ENCODE measurements around the gene GMFB.
A peak's percentile ranks its signal among the peaks of the same experiment; 100 is the strongest.

Gene GMFB

GRCh38 chr14:54488646-54489317, at the start of gene GMFB:
Gene GMFB (minus strand): TSS chr14:54488980. CDS start chr14:54488927, 53 bp downstream.
- no peak for DNase-seq

DNA sequence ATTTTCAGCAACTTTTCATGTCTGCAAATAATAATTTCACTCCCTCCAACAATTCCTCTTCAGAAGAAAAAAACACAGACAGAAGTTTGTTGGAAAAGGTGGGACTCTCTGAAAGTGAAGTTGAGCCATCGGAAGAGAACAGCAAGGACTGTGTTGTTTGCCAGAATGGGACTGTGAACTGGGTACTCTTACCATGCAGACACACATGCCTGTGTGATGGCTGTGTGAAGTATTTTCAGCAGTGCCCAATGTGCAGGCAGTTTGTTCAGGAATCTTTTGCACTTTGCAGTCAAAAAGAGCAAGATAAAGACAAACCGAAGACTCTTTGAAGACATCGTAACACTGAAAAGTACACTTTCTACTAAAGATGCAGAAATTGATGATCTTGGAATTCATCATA, 49.3 kb upstream of the GMFB start:
- no peak for DNase-seq

DNA sequence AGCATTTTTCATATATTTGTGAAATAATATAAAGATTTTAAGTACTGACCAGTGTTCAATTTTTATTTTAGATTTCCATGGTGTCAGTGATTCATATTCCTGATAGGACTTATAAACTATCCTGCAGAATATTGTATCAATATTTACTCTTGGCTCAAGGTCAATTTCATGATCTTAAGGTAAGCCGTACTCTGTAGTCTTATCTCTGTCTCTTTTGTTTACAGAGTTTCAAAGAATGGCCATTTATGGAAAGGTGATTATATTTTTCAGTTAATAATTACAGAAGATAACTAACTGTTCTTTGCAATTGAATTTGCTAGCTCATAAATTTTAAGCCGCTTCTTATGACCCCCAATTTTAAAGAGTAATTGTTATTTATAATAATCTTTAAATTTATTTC, 48.9 kb upstream of the GMFB start:
- no peak for DNase-seq

- no peak for DNase-seq
Measured at GRCh38 chr14:54535646-54536045, 46.9 kb upstream of the GMFB start.

DNA sequence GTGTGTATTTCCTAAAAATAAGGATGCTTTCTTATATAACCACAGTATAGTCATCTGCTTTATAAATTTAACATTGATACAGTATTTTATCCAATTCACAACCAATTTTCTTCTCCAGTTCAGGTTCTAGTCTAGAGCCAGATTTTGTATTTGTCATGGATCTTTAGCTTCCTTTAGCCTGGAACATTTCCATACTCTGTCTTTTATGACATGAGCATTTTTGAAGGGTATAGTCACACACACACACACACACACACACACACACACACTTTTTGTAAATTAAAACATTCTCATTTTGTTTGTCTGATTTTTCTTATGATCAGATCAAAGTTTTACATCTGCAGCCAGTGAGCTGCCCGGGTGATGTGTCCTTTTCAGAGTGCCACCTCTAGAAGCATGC, 46.3 kb upstream of the GMFB start:
- DNase-seq: no peak

DNA sequence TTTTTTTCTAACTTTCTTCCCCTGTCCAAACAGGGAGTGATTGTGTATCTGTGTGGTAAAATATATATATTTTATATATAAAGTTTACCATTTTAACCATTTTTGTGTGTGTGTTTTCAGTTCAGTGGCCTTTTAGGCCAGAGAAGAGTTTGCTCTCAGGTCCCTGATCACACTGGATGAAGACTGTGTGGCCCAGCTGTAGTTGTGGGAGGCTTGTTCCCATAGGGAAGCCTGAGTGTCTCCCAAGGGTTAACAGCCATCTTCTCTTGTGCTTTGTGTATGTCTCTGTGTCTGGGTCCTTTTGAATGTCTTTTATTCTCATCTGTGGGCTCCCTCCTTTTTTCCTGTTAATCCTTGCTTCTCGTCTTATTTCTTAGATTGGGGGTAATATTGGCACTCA, 44.3 kb upstream of the GMFB start:
- no peak for DNase-seq

- no peak for DNase-seq
Measured at GRCh38 chr14:54532111-54533012, 43.6 kb upstream of the GMFB start.

DNA sequence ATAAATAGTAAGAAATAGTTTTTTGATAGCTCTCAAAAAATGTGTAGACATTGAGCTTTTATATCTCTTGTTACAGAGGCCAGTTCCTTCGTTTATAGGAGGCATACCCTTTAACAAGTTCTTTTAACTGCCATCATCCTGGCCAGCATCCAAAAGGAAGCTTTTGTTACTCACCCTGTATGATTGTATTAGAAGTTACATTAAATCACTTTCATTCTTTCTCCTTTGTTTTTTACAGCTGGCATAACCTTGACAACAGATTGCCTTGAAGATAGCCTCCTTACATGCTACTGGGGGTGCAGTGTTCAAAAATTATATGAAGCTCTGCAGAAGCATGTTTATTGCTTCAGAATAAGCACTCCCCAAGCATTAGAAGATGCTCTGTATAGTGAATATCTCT, 41.0 kb upstream of the GMFB start:
- DNase-seq: no peak

DNA sequence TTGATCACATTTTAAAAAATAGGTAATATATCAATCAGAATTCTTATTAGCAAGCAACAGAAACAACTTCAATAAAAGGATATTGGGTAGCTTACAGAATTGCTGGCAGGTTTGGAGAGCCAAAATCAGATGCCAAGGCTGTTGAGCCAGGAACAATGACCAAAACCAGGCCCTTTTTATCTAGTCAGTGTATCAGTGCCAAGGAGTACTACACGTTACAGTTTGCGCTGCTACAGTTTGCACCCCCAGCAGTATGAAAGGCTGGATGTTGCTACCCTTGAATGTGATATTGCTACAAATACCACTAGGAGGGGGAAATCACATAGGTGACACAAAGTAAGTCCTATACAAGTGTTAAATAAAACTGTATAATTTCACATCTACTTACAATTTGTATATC, 40.2 kb upstream of the GMFB start:
- DNase-seq: no peak

DNA sequence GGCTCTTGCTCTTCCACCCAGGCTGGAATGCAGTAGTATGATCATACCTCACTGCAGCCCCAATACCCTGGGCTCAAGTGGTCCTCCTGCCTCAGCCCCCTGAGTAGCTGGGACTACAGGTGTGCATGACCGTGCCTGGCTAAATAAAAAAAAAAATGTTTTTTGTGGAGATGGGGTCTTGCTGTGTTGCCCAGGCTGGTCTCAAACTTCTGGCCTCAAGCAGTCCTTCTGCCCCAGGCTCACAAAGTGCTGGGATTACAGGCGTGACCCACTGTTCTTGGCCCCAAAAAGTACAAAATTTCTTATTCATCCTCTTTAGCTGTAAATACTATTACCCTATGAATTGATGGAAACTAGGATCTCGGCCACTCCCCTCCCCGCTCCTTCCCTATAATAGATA, 35.6 kb upstream of the GMFB start:
- DNase-seq: no peak

DNA sequence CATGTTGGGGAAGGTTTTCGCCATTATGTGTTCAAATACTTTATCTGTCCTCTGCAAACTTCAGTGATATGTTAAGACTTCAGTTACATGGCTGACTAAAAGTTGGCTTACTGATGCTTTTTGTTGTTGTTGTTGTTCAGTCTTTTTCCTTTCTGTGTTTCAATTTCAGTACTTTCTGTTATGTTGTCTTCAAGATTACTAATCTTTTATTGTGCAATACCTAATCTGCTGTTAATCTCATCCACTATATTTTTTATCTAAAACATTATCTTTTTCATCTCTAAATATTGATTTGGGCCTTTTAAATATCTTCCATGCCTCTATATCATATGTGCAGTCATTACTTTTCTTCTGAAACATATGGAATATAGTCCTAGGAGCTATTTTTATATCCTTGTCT, 27.9 kb upstream of the GMFB start:
- no peak for DNase-seq

DNA sequence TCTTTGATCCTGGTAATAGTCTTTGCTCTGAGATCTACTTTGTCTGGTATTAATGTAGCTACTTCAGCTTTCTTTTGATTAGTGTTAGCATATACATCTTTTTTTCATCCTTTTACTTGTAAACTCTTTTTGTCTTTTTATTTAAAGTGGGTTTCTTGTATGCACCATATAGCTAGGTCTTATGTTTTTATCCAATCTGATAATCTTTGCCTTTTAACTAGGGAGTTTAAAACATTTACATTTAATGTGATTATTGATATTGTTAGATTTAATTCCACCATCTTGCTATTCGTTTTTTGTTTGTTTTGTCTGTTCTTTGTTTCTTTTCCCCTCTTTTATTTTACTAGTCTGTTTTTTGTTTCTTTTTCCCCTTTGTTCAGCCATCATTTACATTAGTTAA, 26.9 kb upstream of the GMFB start:
- DNase-seq: no peak

- DNase-seq: no peak
Measured at GRCh38 chr14:54512393-54512792, 23.6 kb upstream of the GMFB start.

GRCh38 chr14:54509546-54510501, 21.0 kb upstream of the GMFB start, which contains the start of gene CGRRF1:
Gene CGRRF1 (plus strand): TSS chr14:54509906. CDS start chr14:54509960, 54 bp downstream.
- peak; percentile 78 for DNase-seq

DNA sequence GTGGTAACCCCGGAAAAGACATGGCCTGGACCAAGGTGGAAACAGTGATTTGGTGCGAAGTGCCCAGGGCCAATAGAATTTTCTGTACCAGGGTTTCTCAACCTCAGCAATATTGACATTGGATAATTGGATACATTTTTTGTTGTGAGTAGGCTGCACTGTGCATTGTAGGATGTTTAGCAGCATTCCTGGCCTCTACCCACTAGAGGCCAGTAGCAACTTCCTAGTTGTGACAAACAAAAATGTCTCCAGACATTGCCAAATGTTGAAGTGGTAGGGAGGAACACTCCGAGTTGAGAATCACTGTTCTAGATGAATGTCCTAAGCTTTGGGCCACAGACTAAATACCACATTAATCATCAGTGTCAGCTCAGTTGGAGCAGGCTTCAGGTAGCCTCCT, 14.7 kb upstream of the GMFB start:
- no peak for DNase-seq

GRCh38 chr14:54502602-54503001, 13.8 kb upstream of the GMFB start:
- DNase-seq: no peak

DNA sequence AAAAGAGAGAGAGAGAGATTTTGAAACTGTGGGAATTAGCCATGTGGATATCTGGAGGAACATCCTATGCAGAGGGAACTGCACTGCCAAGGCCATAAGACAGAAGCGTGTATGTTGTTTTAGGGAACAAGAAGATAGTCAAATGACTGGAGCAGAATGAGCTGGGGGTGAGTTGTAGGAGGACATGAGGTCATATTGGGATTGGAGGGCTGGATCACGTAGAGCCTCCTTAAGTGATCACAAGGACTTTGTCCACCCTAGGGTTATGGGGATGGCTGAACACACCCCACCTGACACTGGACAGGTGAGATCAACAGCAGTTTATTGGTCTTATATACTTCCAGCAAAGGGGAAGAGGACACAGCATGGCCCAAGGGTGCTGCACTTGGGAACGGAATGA, 12.7 kb upstream of the GMFB start:
- DNase-seq: no peak

GRCh38 chr14:54500744-54501143, 12.0 kb upstream of the GMFB start:
- DNase-seq: no peak

GRCh38 chr14:54498579-54498978, 9.8 kb upstream of the GMFB start:
- DNase-seq: no peak

DNA sequence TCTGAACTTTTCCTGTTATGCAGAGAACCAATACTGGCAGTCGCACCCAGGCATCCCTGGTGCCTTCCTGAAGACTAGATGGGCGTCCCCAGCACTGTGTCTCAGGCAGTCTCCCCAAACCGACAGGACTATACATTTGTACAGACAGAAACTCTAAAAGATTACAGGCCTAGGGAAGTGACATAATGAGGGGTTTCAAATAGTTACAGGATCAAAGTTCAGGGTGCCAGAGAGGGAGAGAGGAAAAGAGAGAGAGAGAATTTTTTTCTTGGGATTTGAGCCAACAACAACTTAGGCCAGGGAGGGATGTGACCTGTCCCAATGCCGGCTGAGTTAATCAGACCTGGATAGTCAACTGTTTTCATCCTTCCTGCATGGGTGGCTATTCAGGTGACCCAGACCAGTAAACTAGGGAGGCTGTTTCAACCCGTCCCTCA, 9.3 kb upstream of the GMFB start:
- no peak for DNase-seq

DNA sequence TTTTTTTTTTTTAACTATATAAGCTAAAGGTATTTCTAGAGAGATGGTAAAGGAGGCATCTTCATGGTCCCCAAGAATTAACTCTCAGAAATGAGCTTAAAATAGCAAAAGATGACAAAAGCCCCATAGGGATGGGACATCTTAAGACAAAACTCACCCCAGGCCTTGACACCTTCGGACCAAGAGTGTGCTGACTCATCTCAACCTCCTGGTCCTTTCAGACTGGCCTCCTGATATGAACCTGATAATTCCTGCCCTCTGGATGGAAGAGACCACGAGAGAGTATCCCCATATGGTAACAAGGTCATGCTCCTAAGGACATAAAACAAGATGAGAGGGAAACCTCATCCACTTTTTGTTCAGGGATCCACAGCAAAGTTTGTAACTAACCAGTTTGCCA, 8.4 kb upstream of the GMFB start:
- DNase-seq: no peak

DNA sequence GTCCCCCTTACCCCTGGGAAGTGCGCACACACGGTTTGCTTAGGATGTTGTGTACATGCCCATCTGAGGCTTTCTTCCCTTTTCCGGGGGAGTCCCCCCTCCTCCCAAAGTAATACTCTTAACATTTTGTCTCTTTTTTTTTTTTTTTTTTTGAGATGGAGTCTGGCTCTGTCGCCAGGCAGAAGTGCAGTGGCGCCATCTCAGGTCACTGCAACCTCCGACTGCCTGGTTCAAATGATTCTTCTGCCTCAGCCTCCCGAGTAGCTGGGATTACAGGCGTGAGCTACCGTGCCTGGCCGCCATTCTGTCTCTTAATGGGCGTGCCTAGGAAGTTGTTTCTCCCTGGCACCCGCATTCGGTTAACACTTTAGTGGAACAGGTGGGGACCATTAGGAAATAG, 4.5 kb upstream of the GMFB start:
- no peak for DNase-seq
